HCT116 (cell line): ENCODE results near the gene ANKFN1. TPM values are rescaled to one million over a fixed set of nuclear protein-coding genes. Genes with fewer than 3 reads are reported as not detected.

Experiments used
- ATAC-seq: fragments of 200-7000 bp; cut with Tn5 transposase; 2 replicates; pipeline ENCODE4 v1.9.1; 2020; ENCODE audit warnings: mild to moderate bottlenecking, moderate library complexity
- BruUV-seq: library from RNA; stranded (reverse); fragments of 400-500 nt; replicated peaks from 2 replicates; lab custom pipeline; 2021; lab: Mats Ljungman, UMichigan
- CTCF ChIA-PET: fragments of 300-600 bp; sonication (Branson Sonifier 250); formaldehyde crosslinking; loops from one replicate; lab custom pipeline; 2021; ENCODE audit warnings: antibody characterized with exemption; lab: Charles Lee
- POLR2A ChIA-PET: fragments of 300-600, 350-600 bp; sonication (Branson Sonifier 250); formaldehyde crosslinking; loops from one replicate; lab custom pipeline; 2021; ENCODE audit warnings: antibody characterized with exemption; lab: Charles Lee
- RAD21 ChIA-PET, 2 experiments: fragments of 300-600 bp; sonication (Branson Sonifier 250); formaldehyde crosslinking; loops; one replicate each; lab custom pipeline; 2023; ENCODE audit warnings: low total read pairs in 2 of 2; ENCODE audit not compliant: uncharacterized antibody in 2 of 2, unreplicated experiment in 2 of 2, low non-redundant PET in 1 of 2; lab: Charles Lee
- DNase-seq: peaks from one replicate; pipeline ENCODE4 v3.0.0-alpha.2; 2010; ENCODE audit warnings: low read depth, low spot score
- H2AFZ ChIP-seq: fragments of 200-600 bp; shearing (Covaris generic), sonication (generic); 2 replicates; pipeline ENCODE4 v1.6.1; 2017; ENCODE audit warnings: low read depth, mixed run types, mixed read lengths, antibody characterized with exemption, low read length; ENCODE audit not compliant: poor library complexity, severe bottlenecking
- H3K27ac ChIP-seq: 2 replicates; pipeline ENCODE4 v1.5.1; 2012; ENCODE audit warnings: low read depth, low read length
- H3K27me3 ChIP-seq: fragments of 200-600 bp; sonication (generic); 2 replicates; pipeline ENCODE4 v1.6.1; 2016; ENCODE audit warnings: mixed run types, low read length, mixed read lengths; ENCODE audit not compliant: insufficient read depth
- H3K36me3 ChIP-seq, 2 experiments: fragments of 200-500 bp in 1 of 2; fragments of 200-600 bp in 1 of 2; sonication (Bioruptor generic) in 1 of 2; sonication (generic) in 1 of 2; 2 replicates each; pipeline versions ENCODE4 v1.5.1 to v1.6.1; 2014 to 2016; ENCODE audit warnings: low read length in 2 of 2, inconsistent platforms in 1 of 2, mixed read lengths in 1 of 2, mixed run types in 1 of 2; ENCODE audit not compliant: insufficient read depth in 2 of 2, control insufficient read depth in 1 of 2
- H3K4me1 ChIP-seq, 2 experiments: fragments of 200-600 bp in 1 of 2; sonication (generic) in 1 of 2; 2 replicates each; pipeline versions ENCODE4 v1.5.1 to v1.6.1; 2012 to 2017; ENCODE audit warnings: low read length in 2 of 2, inconsistent platforms in 1 of 2, mild to moderate bottlenecking in 1 of 2, mixed read lengths in 1 of 2, mixed run types in 1 of 2, moderate library complexity in 1 of 2; ENCODE audit not compliant: insufficient read depth in 2 of 2, control insufficient read depth in 1 of 2
- H3K4me2 ChIP-seq: fragments of 200-600 bp; sonication (generic); 2 replicates; pipeline ENCODE4 v1.6.1; 2017; ENCODE audit warnings: mixed run types, low read length, mixed read lengths
- H3K4me3 ChIP-seq, 2 experiments: fragments of 200-600 bp in 1 of 2; sonication (generic) in 1 of 2; replicated peaks in 1 of 2; 2 replicates each; pipeline ENCODE4 v1.5.1; 2011 to 2016; ENCODE audit warnings: low read length in 2 of 2, control low read depth in 1 of 2, low read depth in 1 of 2, mild to moderate bottlenecking in 1 of 2, mixed read lengths in 1 of 2, mixed run types in 1 of 2
- H3K79me2 ChIP-seq: fragments of 200-600 bp; sonication (generic); 2 replicates; pipeline ENCODE4 v1.6.1; 2017; ENCODE audit warnings: mild to moderate bottlenecking, mixed run types, low read length, moderate library complexity, mixed read lengths; ENCODE audit not compliant: insufficient read depth
- H3K9ac ChIP-seq: fragments of 200-600 bp; sonication (generic); 2 replicates; pipeline ENCODE4 v1.6.1; 2016; ENCODE audit warnings: low read length, mixed read lengths
- H3K9me2 ChIP-seq: fragments of 200-600 bp; sonication (generic), shearing (Covaris generic); 2 replicates; pipeline ENCODE4 v1.6.1; 2017; ENCODE audit warnings: mixed run types, mild to moderate bottlenecking, moderate library complexity; ENCODE audit not compliant: insufficient read depth
- H3K9me3 ChIP-seq, 2 experiments: fragments of 200-500 bp in 1 of 2; fragments of 200-600 bp in 1 of 2; sonication (Bioruptor generic) in 1 of 2; sonication (generic) in 1 of 2; 2 replicates each; pipeline ENCODE4 v1.6.1; 2014 to 2017; ENCODE audit warnings: low read length in 2 of 2, mixed read lengths in 2 of 2, inconsistent platforms in 1 of 2, low read depth in 1 of 2, mild to moderate bottlenecking in 1 of 2, mixed run types in 1 of 2, moderate library complexity in 1 of 2; ENCODE audit not compliant: control insufficient read depth in 1 of 2, insufficient read depth in 1 of 2
- H4K20me1 ChIP-seq: fragments of 200-600 bp; sonication (generic), shearing (Covaris generic); 2 replicates; pipeline ENCODE4 v1.6.1; 2017; ENCODE audit warnings: mixed run types, mild to moderate bottlenecking, moderate library complexity; ENCODE audit not compliant: insufficient read depth
- CBX3 ChIP-seq: IDR thresholded peaks from 2 replicates; pipeline ENCODE4 v1.6.1; 2012; ENCODE audit warnings: low read depth
- CEBPB ChIP-seq: IDR thresholded peaks from 2 replicates; pipeline ENCODE4 v1.6.1; 2012; ENCODE audit warnings: low read depth
- EGR1 ChIP-seq: IDR thresholded peaks from 2 replicates; pipeline ENCODE4 v1.6.1; 2012; ENCODE audit warnings: low read depth
- FOSL1 ChIP-seq: IDR thresholded peaks from 2 replicates; pipeline ENCODE4 v1.6.1; 2012; ENCODE audit warnings: low read depth
- POLR2AphosphoS5 ChIP-seq: IDR thresholded peaks from 2 replicates; pipeline ENCODE4 v1.6.1; 2011; ENCODE audit warnings: mild to moderate bottlenecking, low read depth, low read length, moderate library complexity
- RAD21 ChIP-seq: IDR thresholded peaks from 2 replicates; pipeline ENCODE4 v1.6.1; 2012; ENCODE audit warnings: low read depth, mild to moderate bottlenecking
- SP1 ChIP-seq: IDR thresholded peaks from 2 replicates; pipeline ENCODE4 v1.6.1; 2012; ENCODE audit warnings: low read depth
- SRF ChIP-seq: IDR thresholded peaks from 2 replicates; pipeline ENCODE4 v1.6.1; 2012; ENCODE audit warnings: low read depth
- TCF7L2 ChIP-seq: IDR thresholded peaks from 2 replicates; pipeline ENCODE4 v1.7.0; 2011; ENCODE audit warnings: borderline replicate concordance, inconsistent platforms; ENCODE audit not compliant: insufficient read depth, insufficient read length; ENCODE audit errors: extremely low read depth
- YY1 ChIP-seq: IDR thresholded peaks from 2 replicates; pipeline ENCODE4 v1.6.1; 2011; ENCODE audit warnings: low read length, low read depth, moderate library complexity, mild to moderate bottlenecking; ENCODE audit not compliant: insufficient replicate concordance; ENCODE audit errors: extremely low read depth
- ZFX ChIP-seq: fragments of 450-650 bp; IDR thresholded peaks from 2 replicates; pipeline ENCODE4 v1.6.1; 2017
- ZNF274 ChIP-seq: fragments of 200-500 bp; sonication (Bioruptor generic); IDR thresholded peaks from 2 replicates; pipeline ENCODE4 v1.6.1; 2014; ENCODE audit warnings: mild to moderate bottlenecking, low read depth, low read length, inconsistent platforms
- intact Hi-C: fragments of 100-400 bp; cut with micrococcal nuclease; formaldehyde crosslinking; loops from 2 replicates; pipeline ENCODE4 v1.10.0; 2022
- total RNA-seq: library from RNA; stranded (reverse); gene quantifications from one replicate; pipeline ENCODE4 v1.2.1, GENCODE V29; 2021; ENCODE audit not compliant: unreplicated experiment
- TF ChIP-seq, protein P1 (sequence below): IDR thresholded peaks from 2 replicates; pipeline ENCODE4 v1.6.1; 2012; ENCODE audit warnings: low read depth

Gene ANKFN1
- total RNA-seq, 1 experiment from 2014 or later = 1.1 TPM

DNA sequence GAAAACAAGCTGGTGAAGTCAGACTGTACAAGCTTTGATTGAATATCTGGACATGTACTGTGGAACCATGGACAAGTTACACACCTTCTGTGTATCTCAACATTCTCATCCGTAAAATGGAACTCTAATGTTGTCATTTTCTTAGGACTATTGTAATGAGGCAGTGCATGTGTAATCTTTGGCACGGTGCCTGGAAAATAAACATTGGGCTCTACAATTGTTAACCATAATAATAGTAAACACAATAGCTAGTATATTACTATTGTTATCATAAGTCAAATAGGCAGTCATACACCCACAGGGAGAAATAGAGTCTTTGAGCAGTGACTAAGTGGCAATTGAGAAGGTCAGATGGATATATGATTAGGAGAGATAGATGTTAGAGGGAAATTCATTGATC lies 39.8 kb upstream of the ANKFN1 start:
- Histone ChIP-seq H2AFZ (no peak overlapping the region), H3K9ac (no peak overlapping the region), H3K36me3 (no peaks in the 10 kb centered on the region), H4K20me1 (no peaks in the 10 kb centered on the region), H3K27me3 (peaks cover 30% of the 10 kb centered on the region), H3K79me2 (no peaks in the 10 kb centered on the region), H3K9me2 (no peaks in the 10 kb centered on the region), H3K4me1 (peaks cover 0 to 4% of the 10 kb centered on the region in 2 experiments; a peak in 2 of 4 replicates), H3K4me3 (no peak overlapping the region), H3K27ac (no peak overlapping the region), H3K4me2 (no peak overlapping the region), H3K9me3 (no peaks in the 10 kb centered on the region)
- intact Hi-C loops = no loop called here
- RAD21 ChIA-PET = no interaction called here
- CTCF ChIA-PET = no interaction called here
- POLR2A ChIA-PET = no interaction called here
- TF ChIP-seq EGR1 (no peak), YY1 (no peak), SRF (no peak), ZFX (no peak)
- TF ChIP-seq, protein P1, sequence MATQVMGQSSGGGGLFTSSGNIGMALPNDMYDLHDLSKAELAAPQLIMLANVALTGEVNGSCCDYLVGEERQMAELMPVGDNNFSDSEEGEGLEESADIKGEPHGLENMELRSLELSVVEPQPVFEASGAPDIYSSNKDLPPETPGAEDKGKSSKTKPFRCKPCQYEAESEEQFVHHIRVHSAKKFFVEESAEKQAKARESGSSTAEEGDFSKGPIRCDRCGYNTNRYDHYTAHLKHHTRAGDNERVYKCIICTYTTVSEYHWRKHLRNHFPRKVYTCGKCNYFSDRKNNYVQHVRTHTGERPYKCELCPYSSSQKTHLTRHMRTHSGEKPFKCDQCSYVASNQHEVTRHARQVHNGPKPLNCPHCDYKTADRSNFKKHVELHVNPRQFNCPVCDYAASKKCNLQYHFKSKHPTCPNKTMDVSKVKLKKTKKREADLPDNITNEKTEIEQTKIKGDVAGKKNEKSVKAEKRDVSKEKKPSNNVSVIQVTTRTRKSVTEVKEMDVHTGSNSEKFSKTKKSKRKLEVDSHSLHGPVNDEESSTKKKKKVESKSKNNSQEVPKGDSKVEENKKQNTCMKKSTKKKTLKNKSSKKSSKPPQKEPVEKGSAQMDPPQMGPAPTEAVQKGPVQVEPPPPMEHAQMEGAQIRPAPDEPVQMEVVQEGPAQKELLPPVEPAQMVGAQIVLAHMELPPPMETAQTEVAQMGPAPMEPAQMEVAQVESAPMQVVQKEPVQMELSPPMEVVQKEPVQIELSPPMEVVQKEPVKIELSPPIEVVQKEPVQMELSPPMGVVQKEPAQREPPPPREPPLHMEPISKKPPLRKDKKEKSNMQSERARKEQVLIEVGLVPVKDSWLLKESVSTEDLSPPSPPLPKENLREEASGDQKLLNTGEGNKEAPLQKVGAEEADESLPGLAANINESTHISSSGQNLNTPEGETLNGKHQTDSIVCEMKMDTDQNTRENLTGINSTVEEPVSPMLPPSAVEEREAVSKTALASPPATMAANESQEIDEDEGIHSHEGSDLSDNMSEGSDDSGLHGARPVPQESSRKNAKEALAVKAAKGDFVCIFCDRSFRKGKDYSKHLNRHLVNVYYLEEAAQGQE = no peak
- DNase-seq (no peak), ATAC-seq (no peak)
- BruUV-seq = no TSS peak

DNA sequence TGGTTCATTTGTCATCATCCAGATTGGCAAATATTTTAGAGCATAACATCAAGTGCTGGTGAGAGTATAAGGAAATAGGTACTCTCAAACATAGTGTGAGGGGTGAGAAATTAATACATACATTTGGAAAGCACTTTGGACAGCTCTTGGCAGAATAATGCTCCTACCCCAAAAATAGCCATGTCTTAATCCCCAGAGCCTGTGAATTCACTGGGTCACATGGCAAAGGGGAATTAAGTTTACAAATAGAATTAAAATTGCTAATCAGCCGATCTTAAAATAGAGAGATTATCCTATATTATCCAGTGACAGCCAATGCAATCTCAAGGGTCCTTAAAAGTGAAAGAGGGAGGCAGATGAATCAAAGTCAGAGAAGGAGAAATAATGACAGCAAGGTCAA lies 38.8 kb upstream of the ANKFN1 start:
- H3K27me3 ChIP-seq = peaks cover 30% of the 10 kb centered on the region
- BruUV-seq = no TSS peak
- H3K36me3 ChIP-seq = no peaks in the 10 kb centered on the region
- no peaks in the 10 kb centered on the region for H4K20me1 ChIP-seq
- ChIA-PET POLR2A (no interaction called here), RAD21 (no interaction called here), CTCF (no interaction called here)
- H3K4me2 ChIP-seq = no peak overlapping the region
- TF ChIP-seq CEBPB = no peak
- no peak for TF ChIP-seq ZFX
- no peak for TF ChIP-seq SP1
- TF ChIP-seq CBX3 = no peak
- no peak for TF ChIP-seq RAD21
- TF ChIP-seq YY1 = no peak
- no peak for TF ChIP-seq TCF7L2
- TF ChIP-seq POLR2AphosphoS5 = no peak
- no peak for TF ChIP-seq FOSL1
- no peak for TF ChIP-seq ZNF274
- no peak for DNase-seq
- no peaks in the 10 kb centered on the region for H3K4me1 ChIP-seq
- H3K4me3 ChIP-seq = no peak overlapping the region
- ATAC-seq = no peak
- H3K9ac ChIP-seq = no peak overlapping the region
- no peaks in the 10 kb centered on the region for H3K79me2 ChIP-seq
- no peak overlapping the region for H3K27ac ChIP-seq
- no peak overlapping the region for H2AFZ ChIP-seq
- H3K9me2 ChIP-seq = no peaks in the 10 kb centered on the region
- intact Hi-C loops = no loop called here
- no peaks in the 10 kb centered on the region for H3K9me3 ChIP-seq
